GM19463 (cell line): Measurements from ENCODE around the gene PRSS57.

ENCODE experiments used
- ATAC-seq: cut with Tn5 transposase; IDR thresholded peaks from one replicate; pipeline ENCODE4 v1.9.1; 2021; ENCODE audit warnings: mild to moderate bottlenecking, moderate library complexity; ENCODE audit not compliant: unreplicated experiment

Gene PRSS57

DNA sequence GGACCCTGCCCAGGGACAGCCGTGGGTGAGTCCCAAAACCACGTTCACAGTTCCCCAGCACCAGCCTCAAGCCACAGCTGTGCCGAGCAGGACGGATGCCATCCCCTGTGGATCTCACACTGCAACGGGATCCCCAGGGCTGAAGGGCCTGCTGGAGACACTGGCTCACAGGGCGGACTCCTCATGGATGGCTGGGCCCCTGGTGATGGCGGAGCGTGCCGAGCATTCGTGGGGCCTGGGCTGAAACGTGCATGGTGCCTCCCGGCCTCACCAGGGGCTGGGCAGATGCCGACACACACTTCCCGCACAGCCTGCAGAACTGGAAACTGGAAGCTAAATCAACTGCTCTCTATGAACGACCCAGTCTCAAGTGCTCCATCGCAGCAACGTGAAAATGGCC lies 41.8 kb downstream of the PRSS57 start:
- ATAC-seq, result no peak

DNA sequence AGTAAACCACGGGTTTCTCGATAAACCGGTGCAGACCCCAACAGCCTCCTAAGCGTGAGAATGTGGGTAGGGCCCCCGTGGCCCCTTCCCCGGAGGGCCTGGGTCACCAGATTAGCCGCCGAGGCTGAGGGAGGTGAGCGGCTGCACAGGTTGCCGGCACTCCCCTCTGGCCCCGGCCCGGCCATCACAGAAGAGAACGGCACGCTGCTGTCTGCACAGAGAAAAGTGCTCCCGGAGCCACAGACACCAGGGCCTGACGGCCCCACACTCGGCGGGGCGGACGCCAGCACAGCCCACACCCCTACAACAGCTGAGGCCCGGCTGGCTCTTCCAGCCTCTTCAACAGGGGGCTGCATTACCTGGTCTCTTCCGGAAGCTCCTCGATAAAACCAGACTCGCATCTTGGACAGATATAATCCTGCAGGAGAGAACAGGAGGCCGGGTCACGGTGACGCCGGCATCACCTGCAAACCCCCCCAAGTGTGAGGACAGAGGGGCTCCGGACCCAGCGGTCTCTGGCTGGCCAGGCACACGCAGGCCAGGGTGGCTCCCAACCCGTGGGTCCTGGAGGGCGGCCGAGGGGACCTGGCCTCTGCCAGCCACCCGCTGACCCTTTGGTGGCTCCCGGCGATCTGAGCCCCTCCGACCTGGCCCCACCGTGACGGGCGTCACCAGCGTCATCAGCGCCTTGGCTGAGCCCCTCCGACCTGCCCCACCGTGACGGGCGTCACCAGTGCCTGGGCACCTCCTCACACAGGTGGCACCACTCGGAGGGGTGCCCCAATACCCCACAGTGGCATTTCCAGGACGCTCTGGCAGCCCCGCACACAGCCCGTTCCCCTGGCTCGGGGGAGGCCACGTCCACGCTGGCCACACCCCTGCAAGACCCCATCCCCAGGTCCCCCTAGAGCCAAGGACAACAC lies 42.5 kb downstream of the PRSS57 start:
- no peak for ATAC-seq

DNA sequence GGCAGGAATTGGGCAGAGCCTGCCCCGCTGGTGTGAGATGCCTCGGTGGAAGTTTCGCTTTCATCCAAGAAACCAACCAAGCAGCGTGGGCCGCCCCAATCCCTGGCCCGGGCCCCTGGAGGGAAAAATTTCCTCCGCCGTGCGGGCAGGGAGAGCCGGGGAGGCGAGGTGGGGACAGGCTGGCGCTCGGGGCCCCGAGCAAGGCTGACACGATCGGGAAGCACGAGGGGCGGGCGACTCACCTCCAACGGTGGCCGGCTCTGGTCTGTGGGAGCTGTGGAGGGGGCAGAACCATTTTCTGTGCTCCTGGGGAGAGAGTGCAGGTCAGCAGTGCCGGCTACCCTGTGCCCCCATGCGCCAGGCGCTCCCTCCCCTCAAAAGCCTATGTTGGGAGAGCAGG lies 43.3 kb downstream of the PRSS57 start:
- ATAC-seq, result no peak

DNA sequence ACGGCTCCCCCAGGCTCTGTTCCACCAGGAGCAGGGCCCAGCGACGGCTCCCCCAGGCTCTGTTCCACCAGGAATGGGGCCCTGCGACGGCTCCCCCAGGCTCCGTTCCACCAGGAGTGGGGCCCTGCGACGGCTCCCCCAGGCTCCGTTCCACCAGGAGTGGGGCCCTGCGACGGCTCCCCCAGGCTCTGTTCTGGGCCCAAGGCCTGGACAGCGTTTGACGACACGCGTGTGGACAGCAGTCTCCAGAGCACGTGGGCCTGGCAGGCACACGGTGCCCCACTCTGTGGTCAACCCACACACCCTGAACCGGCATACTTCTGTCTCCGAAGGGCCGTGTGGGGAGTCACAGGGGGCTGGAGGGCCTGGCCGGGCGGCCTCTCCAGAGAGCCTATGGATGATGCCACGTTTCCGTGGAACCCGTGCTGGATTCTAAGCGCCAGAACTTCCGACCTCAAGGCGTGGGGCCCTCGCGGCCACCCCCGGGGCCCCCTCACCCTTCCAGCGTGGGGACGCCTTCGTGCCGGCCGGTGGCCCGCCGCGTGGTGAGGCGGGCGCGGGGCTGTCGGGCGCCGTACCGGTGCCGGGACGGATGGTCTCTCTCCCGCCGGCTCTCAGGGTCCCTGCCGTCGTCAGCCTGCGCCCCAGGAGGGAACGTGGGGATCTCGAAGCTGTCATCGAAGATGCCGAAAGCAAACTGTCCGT lies 44.0 kb downstream of the PRSS57 start:
- ATAC-seq, result no peak

DNA sequence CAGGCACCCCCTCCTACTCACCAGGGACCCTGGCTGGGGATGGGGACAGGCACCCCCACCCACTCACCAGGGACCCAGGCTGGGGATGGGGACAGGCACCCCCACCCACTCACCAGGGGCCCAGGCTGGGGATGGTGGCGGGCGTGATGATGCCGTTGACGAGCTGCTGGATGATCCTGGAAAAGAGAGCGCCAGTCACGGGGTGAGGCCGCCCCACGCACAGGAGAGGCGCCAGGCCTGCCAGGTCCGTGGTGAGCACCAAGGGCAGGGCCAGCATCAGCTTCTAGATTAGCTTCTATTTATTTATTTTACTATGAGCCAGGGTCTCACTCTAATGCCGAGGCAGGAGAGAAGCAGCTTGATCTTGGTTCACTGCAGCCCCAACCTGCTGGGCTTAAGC lies 45.1 kb downstream of the PRSS57 start:
- ATAC-seq, result no peak

DNA sequence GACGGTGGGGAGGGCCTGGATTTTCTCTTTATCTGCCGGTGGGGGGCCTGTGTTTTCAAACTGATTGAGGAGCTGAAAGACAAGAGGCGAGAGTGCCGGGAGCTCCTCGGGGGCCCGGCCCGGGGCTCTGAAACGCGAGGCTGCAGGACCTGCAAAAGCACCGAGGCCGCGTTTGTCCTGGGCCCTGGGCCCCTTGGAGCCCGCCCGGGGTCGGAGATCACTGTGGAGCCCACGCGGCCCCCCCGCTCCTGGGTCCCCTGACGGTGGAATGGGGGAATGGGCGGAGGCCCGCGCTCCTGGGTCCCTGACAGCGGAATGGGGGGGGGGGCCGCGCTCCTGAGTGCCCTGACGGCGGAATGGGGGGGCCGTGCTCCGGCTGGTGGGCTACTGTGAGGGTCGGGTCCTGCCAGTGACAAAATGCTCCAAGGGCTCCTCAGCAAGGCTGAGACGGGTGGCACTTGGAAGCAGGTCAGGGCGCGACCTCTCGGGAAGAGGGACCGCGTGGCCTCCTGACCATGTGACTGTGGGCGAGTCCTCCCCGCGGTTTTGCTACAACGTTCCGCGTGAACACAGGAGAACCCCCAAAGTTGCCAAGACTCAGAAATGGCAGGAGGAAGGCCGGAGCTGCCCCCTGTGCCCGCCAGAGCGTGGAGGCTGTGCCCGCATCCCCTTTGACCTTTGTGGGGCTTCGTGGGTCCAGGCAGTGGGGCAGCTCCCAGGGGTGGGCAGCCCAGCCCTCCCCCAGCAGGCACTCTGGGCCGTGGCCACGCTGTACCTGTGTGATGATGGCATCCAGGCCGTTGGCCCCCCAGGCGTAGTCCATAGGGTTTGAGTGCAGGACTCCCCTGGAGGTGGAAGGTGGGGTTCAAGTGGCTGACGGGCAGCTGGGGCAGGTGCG lies 46.1 kb downstream of the PRSS57 start:
- no peak for ATAC-seq

DNA sequence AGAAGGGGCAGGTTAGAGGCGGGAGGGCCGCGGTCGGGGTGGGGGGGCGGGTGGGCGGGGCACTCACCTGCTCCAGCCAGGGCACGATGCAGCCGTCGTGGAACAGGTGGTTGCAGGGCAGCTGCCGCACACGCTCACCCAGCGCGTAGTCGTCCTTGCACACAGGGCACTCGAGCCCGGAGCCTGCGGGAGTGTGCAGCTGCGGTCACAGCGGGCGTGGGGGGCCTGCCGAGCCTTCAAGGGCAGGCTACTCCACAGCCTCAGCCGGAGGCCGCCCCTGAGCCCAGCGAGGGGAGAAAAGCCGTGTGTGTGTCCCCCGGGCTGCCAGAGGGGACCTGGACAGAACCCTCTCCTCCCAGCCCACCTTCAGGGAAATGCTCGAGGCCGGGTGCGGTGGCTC lies 46.9 kb downstream of the PRSS57 start:
- no peak for ATAC-seq

DNA sequence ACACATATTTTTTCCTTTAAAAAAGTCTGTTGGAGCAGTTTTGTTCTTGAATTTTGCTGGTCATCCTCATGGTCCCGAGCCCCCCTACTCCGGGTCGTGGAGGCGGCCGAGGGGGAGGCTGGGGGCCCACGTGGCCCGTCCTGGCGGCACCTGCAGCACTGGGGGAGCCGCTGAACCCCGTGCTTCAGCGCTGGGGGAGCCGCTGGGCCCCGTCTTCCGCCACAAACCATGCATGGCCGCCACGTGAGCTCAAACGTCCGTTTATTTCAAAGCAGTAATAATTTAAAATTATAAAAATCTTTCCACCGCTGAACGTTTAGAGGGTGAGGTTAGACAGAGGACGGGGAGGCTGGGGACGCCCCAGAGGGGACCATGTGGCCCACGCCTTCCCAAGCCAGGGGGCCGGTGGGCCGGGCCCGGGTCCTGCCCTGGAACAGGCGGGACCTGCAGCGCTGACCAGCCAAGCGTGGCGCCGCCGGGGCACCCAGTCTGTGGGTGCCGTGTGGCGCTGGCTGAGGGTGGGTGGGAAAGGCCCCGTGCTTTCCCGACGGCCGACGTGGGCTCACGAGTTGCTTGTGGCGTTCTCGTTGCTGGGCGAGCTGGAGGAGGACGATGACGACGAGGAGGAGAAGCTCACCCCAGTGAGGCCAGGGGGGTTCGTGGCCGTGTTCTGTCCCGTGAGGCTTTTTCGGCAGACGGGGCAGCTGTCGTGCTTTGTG lies 47.5 kb downstream of the PRSS57 start:
- no peak for ATAC-seq

DNA sequence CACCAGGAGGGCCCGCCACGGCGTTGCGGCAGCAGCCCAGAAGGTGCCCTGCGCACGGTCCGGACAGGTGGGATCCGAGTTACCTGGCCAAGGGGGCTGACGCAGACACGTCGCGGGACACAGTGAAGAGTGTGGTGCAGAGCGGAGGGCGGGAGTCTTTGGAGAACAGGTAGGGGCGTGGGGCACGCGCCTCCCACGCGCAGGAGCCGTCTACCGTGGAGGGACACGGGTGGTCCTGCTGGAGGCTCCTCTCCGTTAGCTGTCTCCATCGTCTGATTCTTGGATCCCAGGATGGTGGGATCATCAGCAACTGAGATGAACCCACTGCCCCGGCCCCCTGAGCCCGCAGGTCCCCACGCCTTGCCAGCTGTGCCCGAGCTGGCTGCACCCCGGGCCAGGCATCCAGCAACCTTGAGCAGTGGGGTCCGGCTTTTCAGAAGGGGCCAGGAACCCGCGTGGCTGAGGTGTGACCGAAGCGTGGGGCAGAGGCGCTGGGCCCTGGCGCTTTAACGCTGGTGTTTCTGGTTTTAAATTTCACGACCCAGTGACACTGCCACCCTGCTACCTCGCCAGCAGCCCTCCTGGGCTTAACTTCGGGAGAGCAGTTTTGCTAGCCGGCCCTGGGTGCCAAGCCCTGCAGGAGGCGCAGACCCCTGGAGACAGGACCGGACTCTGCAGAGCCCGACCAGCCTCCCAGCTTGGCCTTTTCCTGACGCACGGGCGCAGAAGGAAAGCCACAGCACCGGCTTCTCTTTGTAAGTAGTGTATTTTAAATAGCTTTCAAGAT lies 48.3 kb downstream of the PRSS57 start:
- no peak for ATAC-seq

DNA sequence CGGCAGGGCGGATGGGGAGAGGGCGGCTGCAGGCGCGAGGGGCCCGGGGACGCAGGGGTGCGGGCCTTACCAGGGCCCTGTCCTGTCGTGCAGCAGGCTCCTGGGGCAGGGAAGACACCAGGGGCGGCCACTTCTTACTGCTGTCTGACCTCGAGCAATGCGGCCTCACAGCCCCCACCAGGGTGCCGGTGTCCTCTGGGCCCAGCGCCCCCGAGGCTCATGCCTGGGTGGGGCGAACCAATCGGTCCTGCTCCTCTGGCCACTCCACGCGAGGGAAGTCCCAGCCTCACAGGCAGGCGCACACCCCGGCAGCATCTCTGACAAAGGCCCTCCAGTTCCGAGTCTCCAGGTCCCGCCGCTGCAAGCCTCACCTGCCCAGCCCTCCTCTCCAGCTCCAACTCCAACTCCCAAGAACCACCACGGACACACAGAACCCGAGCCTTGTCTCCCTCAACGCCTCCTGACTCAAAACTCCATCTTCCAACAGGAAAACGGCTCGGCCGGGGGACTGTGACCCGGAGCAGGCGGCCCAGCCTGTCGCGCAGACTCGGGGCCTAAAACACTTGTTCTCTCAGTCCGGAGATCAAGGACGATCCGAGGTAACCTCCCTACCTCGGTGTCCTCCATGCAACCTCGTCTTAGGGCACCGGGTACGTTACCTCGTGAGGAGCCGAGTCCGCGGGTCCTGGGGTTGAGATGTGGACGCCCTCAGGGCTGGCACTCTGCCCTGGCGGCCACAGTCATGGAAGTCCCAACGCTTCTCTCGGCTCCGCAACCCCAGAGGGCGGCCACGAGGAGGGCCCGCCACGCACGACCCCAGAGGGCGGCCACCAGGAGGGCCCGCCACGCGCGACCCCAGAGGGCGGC lies 49.1 kb downstream of the PRSS57 start:
- ATAC-seq, result no peak

DNA sequence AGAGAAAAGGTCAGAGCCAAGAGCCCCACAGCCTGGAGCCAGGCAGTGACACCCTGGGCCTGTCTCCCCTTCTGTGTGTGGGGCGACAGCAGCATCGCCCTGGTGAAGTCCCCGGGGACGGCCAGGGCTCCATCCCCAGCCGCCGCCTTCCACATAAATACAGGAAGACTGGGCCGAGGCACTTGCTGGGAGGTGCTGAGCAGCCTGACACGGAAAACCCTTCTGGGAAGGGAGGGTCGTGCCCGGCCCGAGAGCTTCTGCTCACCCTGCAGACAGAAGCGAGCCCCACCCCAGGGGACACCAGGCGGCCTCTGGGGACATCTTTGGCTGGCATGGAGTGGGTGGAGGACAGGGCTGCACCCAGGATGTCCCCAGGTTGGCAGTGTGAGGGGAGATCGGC lies 50.5 kb downstream of the PRSS57 start:
- no peak for ATAC-seq

DNA sequence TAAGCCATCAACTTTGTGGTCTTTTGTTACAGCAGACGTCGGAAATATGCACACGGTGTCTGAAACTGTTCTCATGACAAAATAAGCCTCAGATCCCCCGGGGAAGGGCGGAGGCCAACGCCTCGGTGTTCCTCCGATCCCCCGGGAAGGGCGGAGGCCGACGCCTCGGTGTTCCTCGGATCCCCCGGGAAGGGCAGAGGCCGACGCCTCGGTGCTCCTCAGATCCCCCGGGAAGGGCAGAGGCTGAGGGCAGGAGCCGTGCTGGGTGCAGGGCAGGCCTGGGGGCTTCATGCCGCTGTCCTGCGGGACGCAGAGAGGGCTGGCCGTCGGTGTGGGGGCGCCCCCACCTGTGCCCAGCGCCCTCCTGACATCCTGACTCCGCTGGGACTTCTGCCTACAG lies 50.9 kb downstream of the PRSS57 start:
- no peak for ATAC-seq

DNA sequence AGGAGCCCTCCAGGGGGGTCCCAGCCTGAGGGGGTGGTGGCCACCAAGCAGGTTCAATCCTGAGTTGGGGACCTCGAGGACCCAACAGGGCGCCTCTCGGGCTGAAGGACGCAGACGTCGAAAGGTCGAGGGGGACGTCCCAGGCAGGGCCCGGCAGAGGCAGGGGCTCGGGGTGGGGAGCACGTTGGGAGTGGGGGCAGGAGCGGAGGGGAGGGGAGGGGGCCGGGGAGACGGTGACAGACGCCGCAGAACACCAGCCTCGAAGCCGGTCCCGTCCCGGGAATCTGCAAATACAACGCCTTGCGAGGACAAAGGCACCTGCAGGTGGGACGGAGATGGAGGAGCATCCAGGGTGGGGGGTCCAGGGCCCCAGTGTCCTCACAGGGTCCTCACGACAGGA lies 51.5 kb downstream of the PRSS57 start:
- ATAC-seq, result no peak

DNA sequence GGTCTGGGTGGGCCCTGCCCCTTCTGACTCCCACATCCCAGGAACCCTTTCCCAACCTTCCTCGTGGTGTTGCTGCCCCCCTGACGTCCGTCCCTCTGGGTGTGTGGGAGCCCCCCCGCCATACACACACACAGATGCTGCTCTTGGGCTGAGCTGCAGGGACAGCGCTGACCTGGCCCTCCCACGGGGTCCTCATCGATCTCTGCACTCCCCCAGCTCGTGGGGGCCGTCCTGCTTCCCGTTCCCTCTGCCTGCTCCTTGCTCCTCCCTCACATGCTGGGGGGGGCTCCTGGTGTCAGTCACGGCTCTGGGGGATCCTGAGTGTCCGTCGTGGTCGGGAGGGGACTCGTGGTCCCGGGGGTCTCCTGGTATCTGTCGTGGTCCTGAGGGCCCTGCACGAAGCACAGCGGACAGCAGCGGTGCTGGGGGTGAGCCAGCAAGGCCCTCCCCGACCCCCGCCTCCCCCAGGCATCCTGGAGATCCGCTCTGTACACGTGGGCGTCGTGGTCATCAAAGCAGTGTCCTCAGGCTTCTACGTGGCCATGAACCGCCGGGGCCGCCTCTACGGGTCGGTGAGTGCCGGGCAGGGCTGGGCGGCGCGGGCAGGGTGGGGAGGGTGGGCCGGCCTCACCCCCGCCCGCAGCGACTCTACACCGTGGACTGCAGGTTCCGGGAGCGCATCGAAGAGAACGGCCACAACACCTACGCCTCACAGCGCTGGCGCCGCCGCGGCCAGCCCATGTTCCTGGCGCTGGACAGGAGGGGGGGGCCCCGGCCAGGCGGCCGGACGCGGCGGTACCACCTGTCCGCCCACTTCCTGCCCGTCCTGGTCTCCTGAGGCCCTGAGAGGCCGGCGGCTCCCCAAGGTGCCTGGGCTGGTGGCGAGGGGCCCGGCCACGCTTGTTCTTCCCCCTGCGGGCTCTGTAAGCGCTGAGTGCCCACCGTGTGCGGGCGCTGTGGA lies 52.2 kb downstream of the PRSS57 start:
- ATAC-seq, result no peak

DNA sequence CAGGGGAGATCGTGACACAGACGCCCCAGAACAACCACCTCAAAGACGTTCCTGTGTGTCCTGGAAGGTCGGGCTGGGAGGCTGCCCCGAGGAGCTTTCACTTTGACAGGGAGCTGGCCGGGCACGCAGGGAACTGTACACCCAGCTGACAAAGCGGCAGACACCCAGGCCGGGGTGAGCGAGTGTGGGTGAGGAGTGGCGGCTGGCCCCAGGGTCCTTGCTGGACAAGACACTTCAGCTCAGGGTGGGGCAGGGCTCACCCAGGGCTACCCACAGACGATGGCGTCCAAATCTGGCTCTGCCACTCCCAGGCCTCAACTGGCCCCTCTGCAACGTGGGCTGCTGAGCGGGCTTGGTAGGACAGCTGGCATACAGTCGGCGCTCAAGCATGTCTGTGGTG lies 53.5 kb downstream of the PRSS57 start:
- no peak for ATAC-seq

DNA sequence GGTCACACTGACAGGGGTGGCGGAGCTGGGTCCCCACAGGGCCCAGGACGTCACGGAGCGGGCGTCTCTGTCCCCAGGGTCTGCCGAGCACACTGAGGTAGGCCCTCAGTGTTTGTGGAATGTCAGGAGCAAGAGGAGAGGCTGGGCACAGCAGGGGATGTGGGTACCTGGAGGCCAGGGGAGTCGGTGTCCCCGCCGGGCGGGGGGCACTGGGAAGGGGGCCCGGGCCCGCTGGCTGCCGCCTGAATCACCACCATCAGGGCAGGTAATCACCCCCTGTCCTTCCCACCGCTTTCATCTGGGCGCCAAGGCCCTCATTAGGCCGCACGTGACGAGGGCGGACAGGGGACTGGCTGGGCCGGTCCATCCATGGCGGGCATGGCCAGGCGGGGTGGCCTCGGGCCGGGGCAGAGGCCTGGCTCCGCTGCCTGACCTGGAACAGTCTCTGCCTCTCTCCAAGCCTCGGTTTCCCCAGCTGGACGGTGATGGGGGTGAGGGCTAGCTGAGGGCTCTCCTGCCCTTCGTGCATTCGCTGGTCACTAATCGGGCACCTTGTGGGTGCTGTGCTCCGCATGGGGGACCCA lies 54.6 kb downstream of the PRSS57 start:
- ATAC-seq, result no peak

DNA sequence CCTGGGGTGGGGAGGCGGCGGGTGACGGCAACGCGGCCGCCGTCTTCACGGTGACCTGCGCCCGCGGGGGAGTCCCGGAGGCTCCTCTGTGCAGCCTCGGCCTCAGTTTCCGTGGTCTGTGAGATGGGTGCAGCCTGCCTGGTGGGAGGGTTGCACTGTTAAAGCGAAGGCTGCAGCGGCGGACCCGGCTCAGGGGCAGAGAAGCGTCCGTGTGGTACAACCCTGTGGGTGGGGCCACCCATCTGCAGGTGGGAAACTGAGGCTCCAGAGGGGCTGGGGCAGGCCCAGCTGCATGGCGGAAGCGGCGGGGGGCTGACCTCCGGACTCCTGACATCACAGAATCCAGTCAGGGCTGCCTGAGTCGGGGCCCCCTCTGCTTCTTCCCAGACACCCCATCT lies 55.1 kb downstream of the PRSS57 start:
- ATAC-seq, result no peak
